H9 (cell line): ENCODE data around the gene PPFIA2. TPM values are rescaled to one million over a fixed set of nuclear protein-coding genes. Genes with fewer than 3 reads are reported as not detected.
A peak's percentile ranks its signal among the peaks of the same experiment; 100 is the strongest.

Experiments
- DNase-seq: peaks from one replicate; pipeline ENCODE4 v3.0.0-alpha.2; 2017
- H2AFZ ChIP-seq: one replicate; pipeline ENCODE4 v1.6.1; 2013; ENCODE audit warnings: mild to moderate bottlenecking, low read length, control low read depth, moderate library complexity
- H2AK5ac ChIP-seq: 2 replicates; pipeline ENCODE4 v1.6.1; 2013; ENCODE audit warnings: low read length, control low read depth, mixed read lengths; ENCODE audit not compliant: insufficient read length
- H2BK120ac ChIP-seq: one replicate; pipeline ENCODE4 v1.6.1; 2013; ENCODE audit warnings: low read depth, mild to moderate bottlenecking, low read length, control low read depth, inconsistent platforms; ENCODE audit not compliant: poor library complexity, severe bottlenecking
- H2BK12ac ChIP-seq: 2 replicates; pipeline ENCODE4 v1.6.1; 2013; ENCODE audit warnings: low read length, control low read depth, mixed read lengths, low read depth; ENCODE audit not compliant: insufficient read length
- H2BK15ac ChIP-seq: 2 replicates; pipeline ENCODE4 v1.6.1; 2013; ENCODE audit warnings: low read depth, low read length, control low read depth
- H2BK20ac ChIP-seq: one replicate; pipeline ENCODE4 v1.6.1; 2013; ENCODE audit warnings: low read depth, mild to moderate bottlenecking, low read length, control low read depth, inconsistent platforms; ENCODE audit not compliant: poor library complexity, severe bottlenecking
- H2BK5ac ChIP-seq: 2 replicates; pipeline ENCODE4 v1.6.1; 2013; ENCODE audit warnings: low read length, control low read depth, mixed read lengths; ENCODE audit not compliant: insufficient read length
- H3K14ac ChIP-seq: 2 replicates; pipeline ENCODE4 v1.6.1; 2013; ENCODE audit warnings: low read length, control low read depth; ENCODE audit not compliant: insufficient read depth
- H3K18ac ChIP-seq: 2 replicates; pipeline ENCODE4 v1.6.1; 2013; ENCODE audit warnings: low read depth, mild to moderate bottlenecking, mixed read lengths, low read length, control low read depth; ENCODE audit not compliant: insufficient read length
- H3K23ac ChIP-seq: 2 replicates; pipeline ENCODE4 v1.6.1; 2013; ENCODE audit warnings: low read length, control low read depth, mixed read lengths, low read depth; ENCODE audit not compliant: insufficient read length
- H3K23me2 ChIP-seq: 2 replicates; pipeline ENCODE4 v1.6.1; 2013; ENCODE audit warnings: low read depth, mild to moderate bottlenecking, mixed read lengths, low read length, control low read depth; ENCODE audit not compliant: insufficient read length, poor library complexity, severe bottlenecking
- H3K27ac ChIP-seq: 2 replicates; pipeline ENCODE4 v1.5.1; 2013; ENCODE audit warnings: low read length, control low read depth, mixed read lengths, low read depth; ENCODE audit not compliant: insufficient read length
- H3K27me3 ChIP-seq: 2 replicates; pipeline ENCODE4 v1.6.1; 2013; ENCODE audit warnings: low read length, control low read depth, inconsistent platforms; ENCODE audit not compliant: insufficient read depth
- H3K4ac ChIP-seq: 2 replicates; pipeline ENCODE4 v1.6.1; 2013; ENCODE audit warnings: low read depth, mild to moderate bottlenecking, control low read depth, inconsistent platforms, low read length, moderate library complexity
- H3K4me1 ChIP-seq: 2 replicates; pipeline ENCODE4 v1.6.1; 2013; ENCODE audit warnings: low read length, control low read depth, inconsistent platforms; ENCODE audit not compliant: insufficient read depth
- H3K4me2 ChIP-seq: 2 replicates; pipeline ENCODE4 v1.6.1; 2013; ENCODE audit warnings: low read length, control low read depth, mixed read lengths; ENCODE audit not compliant: insufficient read length, insufficient read depth
- H3K56ac ChIP-seq: 2 replicates; pipeline ENCODE4 v1.6.1; 2013; ENCODE audit warnings: low read depth, mild to moderate bottlenecking, mixed read lengths, low read length, control low read depth; ENCODE audit not compliant: insufficient read length
- H3K79me1 ChIP-seq: 2 replicates; pipeline ENCODE4 v1.6.1; 2013; ENCODE audit warnings: low read depth, mild to moderate bottlenecking, moderate library complexity, low read length, control low read depth, inconsistent platforms; ENCODE audit not compliant: insufficient read depth, poor library complexity, severe bottlenecking
- H3K79me2 ChIP-seq: 2 replicates; pipeline ENCODE4 v1.6.1; 2013; ENCODE audit warnings: low read length, control low read depth, inconsistent platforms; ENCODE audit not compliant: insufficient read depth
- H3K9ac ChIP-seq: 2 replicates; pipeline ENCODE4 v1.6.1; 2013; ENCODE audit warnings: low read length, control low read depth, mixed read lengths; ENCODE audit not compliant: insufficient read length; ENCODE audit errors: extremely low read depth
- H3K9me3 ChIP-seq: one replicate; pipeline ENCODE4 v1.6.1; 2013; ENCODE audit warnings: low read depth, low read length, inconsistent platforms; ENCODE audit not compliant: control insufficient read depth
- H3T11ph ChIP-seq: one replicate; pipeline ENCODE4 v1.6.1; 2013; ENCODE audit warnings: mild to moderate bottlenecking, low read length, control low read depth, inconsistent platforms
- H4K20me1 ChIP-seq: one replicate; pipeline ENCODE4 v1.6.1; 2013; ENCODE audit not compliant: control insufficient read depth, insufficient read length, insufficient read depth
- H4K5ac ChIP-seq: 2 replicates; pipeline ENCODE4 v1.6.1; 2013; ENCODE audit warnings: low read depth, mild to moderate bottlenecking, mixed read lengths, low read length, control low read depth; ENCODE audit not compliant: insufficient read length
- H4K8ac ChIP-seq: replicated peaks from 2 replicates; pipeline ENCODE4 v1.6.1; 2013; ENCODE audit warnings: low read length, control low read depth, mixed read lengths, low read depth; ENCODE audit not compliant: insufficient read length
- H4K91ac ChIP-seq: 2 replicates; pipeline ENCODE4 v1.6.1; 2013; ENCODE audit warnings: low read depth, mild to moderate bottlenecking, moderate library complexity, mixed read lengths, low read length, control low read depth; ENCODE audit not compliant: insufficient read length
- H3K27ac Mint-ChIP-seq, 3 experiments: 2 replicates in 2 of 3; 3 replicates in 1 of 3; pipeline ENCODE4 v1.8.0; 2020 to 2021; ENCODE audit warnings: mixed read lengths in 3 of 3, mild to moderate bottlenecking in 1 of 3, moderate library complexity in 1 of 3
- H3K27me3 Mint-ChIP-seq: 2 replicates; pipeline ENCODE4 v1.8.0; 2021; ENCODE audit warnings: low read depth, mild to moderate bottlenecking, moderate library complexity, mixed read lengths
- H3K36me3 Mint-ChIP-seq, 3 experiments: 2 replicates in 2 of 3; 3 replicates in 1 of 3; pipeline ENCODE4 v1.8.0; 2020 to 2021; ENCODE audit warnings: low read depth in 3 of 3, mixed read lengths in 3 of 3; ENCODE audit not compliant: insufficient read depth in 1 of 3
- H3K4me1 Mint-ChIP-seq, 2 experiments: 2 replicates each; pipeline ENCODE4 v1.8.0; 2020; ENCODE audit warnings: mixed read lengths in 2 of 2
- H3K4me3 Mint-ChIP-seq, 2 experiments: 2 replicates in 1 of 2; 3 replicates in 1 of 2; pipeline ENCODE4 v1.8.0; 2020 to 2021; ENCODE audit warnings: mild to moderate bottlenecking in 2 of 2, mixed read lengths in 2 of 2, moderate library complexity in 1 of 2
- H3K9me3 Mint-ChIP-seq, 2 experiments: 2 replicates in 1 of 2; 3 replicates in 1 of 2; pipeline ENCODE4 v1.8.0; 2020; ENCODE audit warnings: mild to moderate bottlenecking in 2 of 2, mixed read lengths in 2 of 2, moderate library complexity in 1 of 2
- CTCF ChIP-seq: fragments of 200-600 bp; sonication (generic); conservative IDR thresholded peaks from 3 replicates; pipeline ENCODE4 v1.8.0; 2021; ENCODE audit warnings: antibody characterized with exemption, mild to moderate bottlenecking
- WGBS: extraction: QIAGEN DNeasy Blood & Tissue Kit; methylation state at CpG from one replicate; pipeline ENCODE4 v1.1.7; 2013; ENCODE audit warnings: missing lambda C conversion rate, low lambda C conversion rate, mixed read lengths; ENCODE audit not compliant: insufficient read length; ENCODE audit errors: extremely low coverage; 5-methylcytosine and 5-hydroxymethylcytosine counted together
- total RNA-seq: library from RNA; stranded (reverse); gene quantifications from 2 replicates; pipeline ENCODE4 v1.2.1, GENCODE V29; 2021

The PPFIA2 gene
- total RNA-seq, 1 experiment from 2014 or later = 1.3 TPM

- Histone ChIP-seq H3K27me3 (no peaks in the 10 kb centered on the region), H3K14ac (no peak overlapping the region), H3K18ac (no peak overlapping the region), H2BK12ac (peak overlapping the region; percentile 30), H3T11ph (no peak overlapping the region), H4K20me1 (no peaks in the 10 kb centered on the region), H3K79me2 (no peaks in the 10 kb centered on the region), H2BK5ac (no peak overlapping the region), H3K23ac (no peak overlapping the region), H4K91ac (no peak overlapping the region), H3K56ac (no peak overlapping the region), H2AFZ (no peak overlapping the region), H3K27ac (no peak overlapping the region), H3K79me1 (no peaks in the 10 kb centered on the region), H3K9me3 (no peaks in the 10 kb centered on the region), H3K9ac (no peak overlapping the region), H2BK120ac (no peak overlapping the region), H2BK15ac (no peak overlapping the region), H3K4me2 (no peak overlapping the region), H3K4me1 (peaks cover 15% of the 10 kb centered on the region; the same call in 1 of the 2 replicates), H2AK5ac (no peak overlapping the region), H4K8ac (no peak overlapping the region), H3K23me2 (no peaks in the 10 kb centered on the region), H4K5ac (no peak overlapping the region), H3K4ac (no peak overlapping the region), H2BK20ac (no peak overlapping the region)
- no peaks in the 10 kb centered on the region for H3K27me3 Mint-ChIP-seq
- TF ChIP-seq CTCF = no peak
- H3K36me3 Mint-ChIP-seq = no peaks in the 10 kb centered on the region
- H3K4me3 Mint-ChIP-seq = peak overlapping the region; percentile 4 to 38; a peak in 4 of 5 replicates
- no CpG with 5 or more reads among the region's 9 CpGs for WGBS
- H3K4me1 Mint-ChIP-seq = peaks cover 71 to 74% of the 10 kb centered on the region in 2 experiments
- H3K27ac Mint-ChIP-seq = peak overlapping the region; percentile 17 to 52 (median 42); a peak in 4 of 7 replicates
- DNase-seq = no peak
- H3K9me3 Mint-ChIP-seq = no peaks in the 10 kb centered on the region
These were observed 550.8 kb downstream of the PPFIA2 start for GRCh38 chr12:81208187-81208911.
